NCI-H526 treated with DMSO at 0.1 percent for 48 hours (cell line): ENCODE data around the gene ABL1.
"Not testable (repeated sequence)": the region's sequence is repeated elsewhere in the genome, so short reads cannot be mapped to it uniquely, and the experiment has no call there.

ENCODE experiments used
- DNase-seq: peaks from one replicate; lab custom pipeline; 2025; lab: John Stamatoyannopoulos, UW

The ABL1 gene

DNA sequence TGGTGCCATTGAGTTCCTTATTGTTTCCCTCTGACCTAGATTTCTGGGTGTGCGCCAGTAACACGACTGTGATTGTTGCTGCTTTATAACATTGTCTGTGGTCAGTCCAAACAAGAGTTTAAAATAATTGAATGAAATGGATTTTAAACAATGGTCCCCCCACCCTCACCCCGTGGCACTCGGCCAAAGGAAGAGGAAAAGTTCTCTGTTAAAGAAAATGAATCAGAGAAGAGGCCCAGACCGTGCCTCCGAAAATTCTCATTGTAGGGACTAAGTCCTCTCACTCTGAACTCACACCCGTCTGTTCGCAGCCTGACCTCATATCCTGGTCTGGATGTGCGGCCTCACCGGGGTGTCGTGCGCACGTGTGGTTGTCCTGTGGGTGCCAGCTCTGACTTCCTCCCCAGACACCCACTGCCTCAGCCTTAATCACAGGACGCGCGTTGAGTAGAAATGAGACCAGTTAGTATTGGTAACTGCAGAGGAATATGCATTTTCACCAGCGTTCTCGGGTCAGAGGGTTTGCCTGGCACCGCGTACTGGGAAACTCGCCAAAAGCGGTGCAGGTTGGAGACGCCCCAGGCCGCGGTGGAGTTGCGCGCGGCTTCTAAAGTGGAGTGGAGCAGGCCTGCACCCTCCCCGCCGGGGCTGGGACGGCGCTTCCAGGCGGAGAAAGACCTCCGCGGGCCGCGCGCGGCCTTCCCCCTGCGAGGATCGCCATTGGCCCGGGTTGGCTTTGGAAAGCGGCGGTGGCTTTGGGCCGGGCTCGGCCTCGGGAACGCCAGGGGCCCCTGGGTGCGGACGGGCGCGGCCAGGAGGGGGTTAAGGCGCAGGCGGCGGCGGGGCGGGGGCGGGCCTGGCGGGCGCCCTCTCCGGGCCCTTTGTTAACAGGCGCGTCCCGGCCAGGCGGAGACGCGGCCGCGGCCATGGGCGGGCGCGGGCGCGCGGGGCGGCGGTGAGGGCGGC lies at the start of gene ABL1:
ABL1 (plus strand) TSS at position 884 of the 966 bp plus-strand sequence. CDS start 193 bp downstream, outside the sequence.
- peak; percentile 47 for DNase-seq

- no peak for DNase-seq
Measured at GRCh38 chr9:130785940-130786508, 49.0 kb upstream of the ABL1 start.

GRCh38 chr9:130786526-130786925 lies 48.5 kb upstream of the ABL1 start:
- no peak for DNase-seq

DNA sequence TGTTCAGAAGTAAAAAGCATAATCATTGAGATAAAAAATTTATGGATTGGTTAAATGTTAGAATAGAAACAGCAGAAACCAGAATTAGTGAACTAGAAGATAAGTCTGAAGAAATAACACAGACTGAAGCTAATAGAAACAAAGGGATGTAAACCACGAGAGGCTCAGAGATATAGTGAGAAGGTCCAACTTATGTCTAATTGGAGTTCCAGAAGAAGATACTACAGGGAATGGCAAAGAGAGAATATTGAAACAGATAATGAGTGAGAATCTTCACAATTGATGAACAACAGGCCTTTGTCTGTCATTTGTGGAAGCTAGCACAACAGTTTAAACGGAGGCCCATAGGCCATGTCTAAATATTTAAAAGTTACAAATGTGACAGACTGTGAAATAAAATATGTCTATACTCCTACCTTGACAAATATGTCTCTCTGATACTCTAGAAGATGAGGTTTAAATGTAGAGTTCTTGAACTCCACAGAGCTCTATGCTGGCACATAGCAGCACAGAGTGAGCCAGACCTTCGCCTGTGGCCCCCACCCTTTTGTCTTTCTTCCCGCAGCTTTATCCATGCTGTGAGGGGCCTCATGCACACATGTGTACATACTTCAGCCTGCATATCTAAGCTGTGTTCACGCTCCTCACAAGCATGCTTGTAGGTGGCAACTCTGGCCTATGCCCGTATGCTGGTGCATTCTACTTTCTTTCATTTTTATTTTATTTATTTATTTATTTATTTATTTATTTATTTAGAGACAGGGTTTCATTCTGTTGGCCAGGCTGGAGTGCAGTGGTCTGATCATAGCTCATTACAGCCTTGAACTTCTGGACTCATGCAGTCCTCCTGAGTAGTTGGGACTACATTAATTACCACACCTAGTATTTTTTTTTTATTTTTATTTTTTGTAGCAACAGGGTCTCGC lies 45.0 kb upstream of the ABL1 start:
- no peak for DNase-seq

GRCh38 chr9:130791303-130791894 lies 43.7 kb upstream of the ABL1 start:
- no peak for DNase-seq

DNA sequence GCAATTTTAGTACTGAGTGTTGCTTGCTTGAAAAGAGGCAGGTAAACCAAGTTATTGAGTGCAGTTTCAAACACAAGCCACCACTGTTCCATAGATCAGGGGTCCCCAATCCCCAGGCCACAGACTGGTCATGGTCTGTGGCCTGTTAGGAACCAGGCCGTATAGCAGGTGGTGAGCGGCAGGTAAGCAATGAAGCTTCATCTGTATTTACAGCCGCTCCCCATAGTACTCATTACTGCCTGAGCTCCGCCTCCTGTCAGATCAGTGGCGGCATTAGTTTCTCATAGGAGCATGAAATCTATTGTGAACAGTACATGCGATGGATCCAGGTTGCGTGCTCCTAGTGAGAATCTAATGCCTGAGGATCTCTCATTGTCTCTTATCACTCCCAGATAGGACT lies 41.5 kb upstream of the ABL1 start:
- DNase-seq: no peak

DNA sequence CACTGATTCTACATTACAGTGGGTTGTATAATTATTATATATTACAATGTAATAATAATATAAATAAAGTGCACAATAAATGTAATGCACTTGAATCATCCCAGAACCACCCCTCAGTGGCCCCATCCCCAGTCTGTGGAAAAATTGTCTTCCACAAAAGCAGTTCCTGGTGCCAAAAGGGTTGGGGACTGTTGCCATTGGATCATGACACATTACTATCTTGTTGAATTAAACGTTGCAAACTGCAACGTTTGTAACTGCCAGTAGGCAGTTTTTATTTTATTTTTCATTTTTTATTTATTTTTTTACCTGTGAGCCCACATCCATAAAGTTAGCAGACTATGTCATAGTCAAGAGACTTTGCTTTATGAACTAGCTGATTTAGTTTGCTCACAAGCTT lies 41.0 kb upstream of the ABL1 start:
- DNase-seq: not testable (repeated sequence)

GRCh38 chr9:130794423-130794822 lies 40.6 kb upstream of the ABL1 start:
- not testable (repeated sequence) for DNase-seq

DNA sequence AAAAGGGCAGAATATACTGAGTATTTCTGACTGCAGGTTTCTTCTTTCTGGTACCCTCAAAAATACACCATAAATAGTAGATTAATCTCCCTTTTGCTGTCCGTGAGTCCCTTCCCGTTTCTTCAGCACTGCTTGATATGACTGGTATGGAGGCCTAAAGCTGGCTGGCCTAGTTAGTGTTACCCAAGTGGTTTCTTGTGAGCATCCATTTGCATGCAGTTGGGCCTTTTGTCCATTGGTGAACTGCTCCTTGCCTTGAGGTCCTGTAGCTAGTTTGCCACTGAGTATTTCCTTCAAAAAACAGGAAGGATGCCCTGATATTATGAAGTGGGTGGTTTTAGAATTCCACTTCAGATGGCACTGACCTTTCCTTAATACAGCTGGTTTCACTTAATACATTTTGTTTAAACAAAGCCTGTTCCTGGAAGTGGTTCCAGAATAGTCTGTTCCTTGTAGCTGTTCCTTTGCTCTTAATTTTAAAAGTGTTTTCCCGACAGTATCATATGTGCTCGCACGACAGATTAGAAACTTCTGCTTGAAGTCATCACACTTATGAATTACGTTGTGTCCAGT lies 40.0 kb upstream of the ABL1 start:
- no peak for DNase-seq

DNA sequence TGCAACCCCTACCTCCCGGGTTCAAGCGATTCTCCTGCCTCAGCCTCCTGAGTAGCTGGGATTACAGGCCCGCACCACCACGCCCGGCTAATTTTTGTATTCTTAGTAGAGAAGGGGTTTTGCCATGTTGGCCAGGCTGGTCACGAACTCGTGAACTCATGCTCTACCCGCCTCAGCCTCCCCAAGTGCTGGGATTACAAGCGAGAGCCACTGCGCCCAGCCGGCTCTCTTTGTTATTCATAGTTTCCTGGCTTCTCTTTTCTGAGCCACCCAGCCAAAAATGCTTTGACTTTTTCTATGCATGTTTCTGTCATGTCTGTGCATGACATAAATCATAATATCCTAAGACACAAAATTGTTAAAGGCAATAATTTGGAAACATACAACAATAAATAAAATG lies 31.9 kb upstream of the ABL1 start:
- not testable (repeated sequence) for DNase-seq

DNA sequence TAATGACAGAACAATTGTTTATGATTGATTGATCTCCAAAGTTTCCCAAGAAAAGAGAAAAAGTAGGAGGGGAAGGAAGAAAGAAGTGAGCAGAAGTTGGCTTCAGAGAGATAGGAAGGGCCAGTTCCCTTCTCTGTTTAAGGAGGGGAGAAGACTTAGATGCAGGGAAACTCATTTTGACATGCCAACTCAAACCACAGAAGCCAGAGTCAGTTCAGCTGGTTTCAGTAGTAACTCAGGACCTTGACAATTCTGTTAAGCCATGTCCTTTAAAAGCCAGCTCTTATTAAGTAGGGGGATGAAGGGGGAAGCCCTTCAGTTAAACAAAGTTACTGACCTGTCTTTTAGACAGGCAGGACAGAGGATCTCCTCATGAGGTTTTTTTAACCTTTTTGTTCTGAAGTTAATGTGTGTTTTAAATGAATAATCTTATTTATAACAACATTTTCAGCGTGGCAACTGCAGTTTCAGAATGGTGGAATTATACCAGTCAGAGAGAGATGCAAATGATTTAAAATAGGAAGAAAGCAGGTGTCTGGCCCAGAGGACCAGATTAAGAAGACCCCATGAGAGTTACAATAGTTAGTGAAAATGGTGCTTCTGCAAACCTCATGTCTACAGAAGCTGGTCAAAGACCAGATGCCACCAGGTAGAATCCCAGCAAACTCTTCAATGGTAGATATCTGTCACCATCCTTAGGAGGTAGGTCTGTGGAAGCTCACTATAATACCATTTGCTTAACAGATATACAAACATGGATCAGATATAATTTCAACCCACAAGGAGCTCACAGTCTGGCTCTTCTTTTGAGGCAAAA lies 29.3 kb upstream of the ABL1 start:
- DNase-seq: no peak

DNA sequence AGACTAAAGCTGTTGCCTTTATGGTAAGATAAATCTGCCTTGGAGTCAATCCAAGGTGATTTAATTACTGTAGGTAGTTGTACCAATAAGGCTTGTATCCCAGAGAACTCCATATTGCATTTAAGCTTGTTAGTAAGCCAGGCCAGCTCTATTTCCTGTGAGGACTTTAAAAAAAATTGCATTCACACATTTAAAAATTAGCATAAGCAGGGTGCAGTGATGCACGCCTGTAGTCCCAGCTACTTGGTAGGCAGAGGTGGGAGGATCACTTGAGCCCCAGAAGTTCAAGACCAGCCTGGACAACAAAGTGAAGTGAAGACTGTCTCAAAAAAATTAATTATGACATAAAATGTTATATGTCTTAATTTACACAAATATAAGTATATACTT lies 28.7 kb upstream of the ABL1 start:
- no peak for DNase-seq

- DNase-seq: no peak
Measured at GRCh38 chr9:130810609-130811136, 24.4 kb upstream of the ABL1 start.

DNA sequence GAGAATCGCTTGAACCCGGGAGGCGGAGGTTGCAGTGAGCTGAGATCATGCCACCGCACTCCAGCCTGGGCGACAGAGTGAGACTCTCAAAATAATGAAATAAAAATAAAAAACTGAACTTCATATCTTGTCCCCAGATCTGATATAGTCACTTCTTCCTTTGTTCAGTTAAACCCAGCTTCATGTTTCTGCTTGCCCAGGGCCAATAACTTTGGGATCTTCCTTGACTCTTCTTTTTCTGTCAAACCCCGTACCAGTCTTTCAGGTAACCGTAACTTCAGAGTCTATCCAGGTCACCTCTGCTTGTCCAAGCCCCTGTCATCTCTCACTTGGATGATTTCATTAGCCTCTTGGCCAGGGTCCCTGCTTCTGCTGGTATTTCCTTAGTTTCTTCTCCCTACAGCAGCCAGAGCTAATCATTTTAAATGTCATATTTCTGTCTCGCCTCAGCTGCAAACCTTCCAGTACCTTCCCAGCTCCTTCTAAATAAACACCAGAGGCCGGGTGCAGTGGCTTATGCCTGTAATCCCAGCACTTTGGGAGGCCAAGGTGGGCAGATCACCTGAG lies 19.7 kb upstream of the ABL1 start:
- DNase-seq: no peak

- no peak for DNase-seq
Measured at GRCh38 chr9:130817914-130818313, 17.1 kb upstream of the ABL1 start.

DNA sequence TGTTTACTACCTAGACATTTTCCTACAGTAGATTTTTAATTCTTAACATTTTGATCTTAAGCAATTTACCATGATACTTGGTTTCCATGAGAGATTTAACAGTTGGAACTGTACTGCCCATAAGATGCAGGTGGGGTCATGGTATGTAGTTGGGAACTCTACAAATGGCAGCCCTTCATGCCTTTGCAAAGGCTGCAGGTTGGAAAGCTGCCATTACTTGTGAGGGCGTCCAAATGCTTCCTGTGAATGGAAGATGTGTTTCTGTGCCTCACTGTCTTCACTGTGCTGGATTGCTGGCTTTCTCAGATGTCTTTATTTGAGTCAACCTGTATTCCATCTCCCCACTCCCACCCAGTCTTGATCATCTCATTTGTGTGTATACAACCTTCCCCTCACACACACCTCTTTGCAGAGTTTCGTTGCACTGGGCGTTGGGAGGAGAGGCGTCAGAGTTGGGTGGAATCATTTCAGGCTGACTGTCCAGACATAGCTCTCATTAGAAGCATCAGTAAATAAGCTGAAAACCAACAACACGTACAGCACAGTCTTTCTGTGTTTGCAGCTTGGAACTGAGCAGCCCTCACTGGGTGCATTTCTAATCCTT lies 14.8 kb upstream of the ABL1 start:
- no peak for DNase-seq

GRCh38 chr9:130823435-130823834 lies 11.6 kb upstream of the ABL1 start:
- no peak for DNase-seq

- DNase-seq: no peak
Measured at GRCh38 chr9:130824079-130824478, 11.0 kb upstream of the ABL1 start.

DNA sequence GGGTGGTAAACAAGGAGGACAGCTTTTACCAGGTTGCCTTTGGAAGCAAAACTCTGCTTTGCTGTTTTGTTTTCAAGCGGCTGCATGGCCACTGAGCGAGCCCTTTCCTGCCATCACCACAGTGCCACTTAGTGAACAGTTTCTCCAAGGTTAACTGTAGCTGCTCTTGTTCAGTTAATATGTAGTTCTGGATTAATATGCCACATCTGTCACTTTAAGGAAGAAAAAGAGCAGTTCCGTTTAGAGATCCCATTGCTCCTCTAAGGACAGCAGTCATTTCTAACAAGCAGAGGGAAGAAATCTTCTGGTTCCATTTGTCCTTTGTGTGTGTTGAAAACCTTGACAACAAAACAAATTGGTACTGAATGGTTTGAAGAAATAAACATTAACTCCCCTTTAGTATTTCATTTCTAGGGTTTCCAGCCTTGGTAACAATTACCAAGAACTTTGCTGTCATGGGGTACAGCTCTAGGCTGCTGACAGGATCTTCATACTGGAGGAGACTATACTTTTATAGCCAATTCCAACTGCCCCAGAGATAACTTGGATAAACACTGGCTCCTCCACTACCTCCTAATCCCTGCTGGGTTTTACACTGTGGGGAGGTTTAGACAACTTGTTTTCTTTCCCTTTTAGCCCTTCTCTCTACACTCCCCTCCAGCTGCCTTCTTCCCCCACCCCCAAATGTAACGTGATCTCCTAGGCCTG lies 10.3 kb upstream of the ABL1 start:
- no peak for DNase-seq
